Cardiac fibroblast (primary cell): Measurements from ENCODE around the gene ANKRD13D.

Experiments used
- DNase-seq, 2 donors: peaks; one replicate each; pipeline versions ENCODE4 v3.0.0 to v3.0.0-alpha.2; 2010; ENCODE audit warnings: low read depth in 2 of 2
- H3K4me3 ChIP-seq, 2 donors: replicated peaks in 1 of 2; 1 replicate in 1 of 2; 2 replicates in 1 of 2; pipeline ENCODE4 v1.5.1; 2011; ENCODE audit warnings: low read depth in 2 of 2, low read length in 2 of 2, mild to moderate bottlenecking in 2 of 2, moderate library complexity in 1 of 2
- TF ChIP-seq, protein P1 (sequence below): IDR thresholded peaks from one replicate; pipeline ENCODE4 v1.5.1; 2011; ENCODE audit warnings: low read depth, mild to moderate bottlenecking, low read length, inconsistent platforms

Gene ANKRD13D

DNA sequence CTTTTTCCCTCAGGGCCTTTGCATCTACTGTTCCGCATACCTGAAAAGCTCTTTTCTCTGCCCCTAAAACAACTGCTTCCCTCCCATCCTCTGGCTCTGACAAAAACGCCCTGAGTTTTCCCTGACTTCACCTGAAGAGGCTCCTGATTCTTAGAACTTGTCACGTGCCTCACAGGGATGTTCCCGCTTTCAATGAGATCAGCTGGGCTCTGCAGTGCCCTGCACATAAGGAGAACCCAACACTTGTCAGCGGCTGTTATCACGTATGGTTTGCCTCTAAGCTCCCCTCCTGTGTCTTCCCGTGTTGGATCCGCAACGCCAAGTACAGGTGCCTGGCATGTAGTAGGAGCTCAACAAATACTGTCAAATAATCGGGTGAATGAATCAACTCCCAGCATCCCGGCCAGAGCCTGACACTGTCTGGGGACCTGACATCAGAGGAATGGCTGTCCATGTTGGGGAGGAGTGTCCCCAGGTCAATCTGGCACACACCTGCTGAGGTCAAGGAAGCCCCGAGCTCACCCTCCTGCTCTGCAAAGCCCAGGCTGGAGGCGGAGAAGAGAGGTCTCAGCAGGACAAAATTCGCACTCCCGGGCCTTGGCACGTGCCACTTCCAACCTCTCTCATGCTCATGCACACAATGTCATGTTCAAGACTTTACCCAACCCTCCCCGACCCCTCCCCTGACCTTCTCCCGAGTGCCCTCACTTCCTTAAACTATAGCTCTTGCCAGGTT is 27.0 kb upstream of the ANKRD13D start:
- no peak for DNase-seq
- TF ChIP-seq, protein P1, sequence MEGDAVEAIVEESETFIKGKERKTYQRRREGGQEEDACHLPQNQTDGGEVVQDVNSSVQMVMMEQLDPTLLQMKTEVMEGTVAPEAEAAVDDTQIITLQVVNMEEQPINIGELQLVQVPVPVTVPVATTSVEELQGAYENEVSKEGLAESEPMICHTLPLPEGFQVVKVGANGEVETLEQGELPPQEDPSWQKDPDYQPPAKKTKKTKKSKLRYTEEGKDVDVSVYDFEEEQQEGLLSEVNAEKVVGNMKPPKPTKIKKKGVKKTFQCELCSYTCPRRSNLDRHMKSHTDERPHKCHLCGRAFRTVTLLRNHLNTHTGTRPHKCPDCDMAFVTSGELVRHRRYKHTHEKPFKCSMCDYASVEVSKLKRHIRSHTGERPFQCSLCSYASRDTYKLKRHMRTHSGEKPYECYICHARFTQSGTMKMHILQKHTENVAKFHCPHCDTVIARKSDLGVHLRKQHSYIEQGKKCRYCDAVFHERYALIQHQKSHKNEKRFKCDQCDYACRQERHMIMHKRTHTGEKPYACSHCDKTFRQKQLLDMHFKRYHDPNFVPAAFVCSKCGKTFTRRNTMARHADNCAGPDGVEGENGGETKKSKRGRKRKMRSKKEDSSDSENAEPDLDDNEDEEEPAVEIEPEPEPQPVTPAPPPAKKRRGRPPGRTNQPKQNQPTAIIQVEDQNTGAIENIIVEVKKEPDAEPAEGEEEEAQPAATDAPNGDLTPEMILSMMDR, result no peak
- H3K4me3 ChIP-seq, result no peak overlapping the region

GRCh38 chr11:67262731-67263675 is 26.1 kb upstream of the ANKRD13D start:
- TF ChIP-seq, protein P1, result peak; percentile 83
- peak; percentile 77 to 84 for DNase-seq
- no peak overlapping the region for H3K4me3 ChIP-seq

DNA sequence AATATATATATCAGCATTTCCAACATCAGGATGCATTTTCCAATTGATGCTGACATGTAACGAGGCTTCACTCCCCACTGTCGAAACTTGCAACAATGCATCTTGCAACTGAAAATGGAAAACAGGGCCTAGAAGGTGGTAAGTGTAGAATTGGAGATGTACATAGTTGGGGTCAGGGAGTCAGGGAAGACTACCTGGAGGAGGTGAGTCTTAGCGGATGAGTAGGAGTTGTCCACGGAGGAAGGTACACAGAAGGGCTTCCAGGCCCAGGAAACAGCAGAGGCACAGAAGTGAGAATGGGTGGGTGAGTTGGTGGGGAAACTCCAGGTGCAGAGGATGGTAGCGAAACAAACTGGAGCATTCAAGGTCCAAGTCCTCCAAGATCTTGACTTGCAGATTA is 24.8 kb upstream of the ANKRD13D start:
- TF ChIP-seq, protein P1, result no peak
- no peak overlapping the region for H3K4me3 ChIP-seq
- DNase-seq, result no peak

- no peak for DNase-seq
- H3K4me3 ChIP-seq, result no peak overlapping the region
- TF ChIP-seq, protein P1, result no peak
Measured at GRCh38 chr11:67264877-67265632, 24.0 kb upstream of the ANKRD13D start.

GRCh38 chr11:67265633-67266448 is 23.3 kb upstream of the ANKRD13D start:
- DNase-seq, result peak; percentile 57 to 70
- TF ChIP-seq, protein P1, result peak; percentile 49
- peak overlapping the region; percentile 5 to 33 for H3K4me3 ChIP-seq
